Liver (tissue), 3 donors: ENCODE data around the gene MTM1.

ENCODE experiments used
- EGR1 ChIP-seq, 2 donors: IDR thresholded peaks; 2 replicates each; pipeline ENCODE4 v1.6.1; 2016 to 2018; ENCODE audit warnings: antibody characterized with exemption in 2 of 2, low read depth in 2 of 2
- GABPA ChIP-seq, 2 donors: IDR thresholded peaks in 1 of 2; conservative IDR thresholded peaks in 1 of 2; 2 replicates each; pipeline ENCODE4 v1.6.1; 2016; ENCODE audit warnings: antibody characterized with exemption in 2 of 2, mild to moderate bottlenecking in 1 of 2, moderate library complexity in 1 of 2
- JUND ChIP-seq, 2 donors: IDR thresholded peaks; 2 replicates each; pipeline ENCODE4 v1.6.1; 2016; ENCODE audit warnings: antibody characterized with exemption in 2 of 2
- MAX ChIP-seq: IDR thresholded peaks from 2 replicates; pipeline ENCODE4 v1.6.1; 2016; ENCODE audit warnings: antibody characterized with exemption
- RAD21 ChIP-seq, 2 donors: IDR thresholded peaks; 2 replicates each; pipeline ENCODE4 v1.6.1; 2016; ENCODE audit warnings: antibody characterized with exemption in 2 of 2, mild to moderate bottlenecking in 2 of 2
- REST ChIP-seq: IDR thresholded peaks from 2 replicates; pipeline ENCODE4 v1.6.1; 2016; ENCODE audit warnings: antibody characterized with exemption, mild to moderate bottlenecking
- SP1 ChIP-seq: IDR thresholded peaks from 2 replicates; pipeline ENCODE4 v1.6.1; 2018; ENCODE audit warnings: antibody characterized with exemption, mild to moderate bottlenecking
- YY1 ChIP-seq: IDR thresholded peaks from 2 replicates; pipeline ENCODE4 v1.6.1; 2016; ENCODE audit warnings: antibody characterized with exemption, mild to moderate bottlenecking
- TF ChIP-seq, protein P1 (sequence below): fragments of 150-350 bp; IDR thresholded peaks from 2 replicates; pipeline ENCODE4 v1.5.1; 2017; ENCODE audit warnings: improper control_type of control experiment, low read depth, low read length; ENCODE audit not compliant: missing input control
- TF ChIP-seq, protein P2 (sequence below): IDR thresholded peaks from 2 replicates; pipeline ENCODE4 v1.6.1; 2016; ENCODE audit warnings: antibody characterized with exemption
- donor health status: healthy.
- donor health status: healthy.

- TF ChIP-seq JUND (IDR thresholded peaks at IDR 0.05) (no peak), REST (no peak), RAD21 (IDR thresholded peaks at IDR 0.05) (no peak), EGR1 (IDR thresholded peaks at IDR 0.05; ENCODE audit: low read depth in 2 of 2) (no peak), YY1 (no peak), MAX (no peak), GABPA (IDR thresholded peaks at IDR 0.05 in 1 of 2, conservative IDR thresholded peaks at IDR 0.05 in 1 of 2) (no peak), SP1 (no peak)
- TF ChIP-seq, protein P1, sequence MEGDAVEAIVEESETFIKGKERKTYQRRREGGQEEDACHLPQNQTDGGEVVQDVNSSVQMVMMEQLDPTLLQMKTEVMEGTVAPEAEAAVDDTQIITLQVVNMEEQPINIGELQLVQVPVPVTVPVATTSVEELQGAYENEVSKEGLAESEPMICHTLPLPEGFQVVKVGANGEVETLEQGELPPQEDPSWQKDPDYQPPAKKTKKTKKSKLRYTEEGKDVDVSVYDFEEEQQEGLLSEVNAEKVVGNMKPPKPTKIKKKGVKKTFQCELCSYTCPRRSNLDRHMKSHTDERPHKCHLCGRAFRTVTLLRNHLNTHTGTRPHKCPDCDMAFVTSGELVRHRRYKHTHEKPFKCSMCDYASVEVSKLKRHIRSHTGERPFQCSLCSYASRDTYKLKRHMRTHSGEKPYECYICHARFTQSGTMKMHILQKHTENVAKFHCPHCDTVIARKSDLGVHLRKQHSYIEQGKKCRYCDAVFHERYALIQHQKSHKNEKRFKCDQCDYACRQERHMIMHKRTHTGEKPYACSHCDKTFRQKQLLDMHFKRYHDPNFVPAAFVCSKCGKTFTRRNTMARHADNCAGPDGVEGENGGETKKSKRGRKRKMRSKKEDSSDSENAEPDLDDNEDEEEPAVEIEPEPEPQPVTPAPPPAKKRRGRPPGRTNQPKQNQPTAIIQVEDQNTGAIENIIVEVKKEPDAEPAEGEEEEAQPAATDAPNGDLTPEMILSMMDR: no peak
- TF ChIP-seq, protein P2, sequence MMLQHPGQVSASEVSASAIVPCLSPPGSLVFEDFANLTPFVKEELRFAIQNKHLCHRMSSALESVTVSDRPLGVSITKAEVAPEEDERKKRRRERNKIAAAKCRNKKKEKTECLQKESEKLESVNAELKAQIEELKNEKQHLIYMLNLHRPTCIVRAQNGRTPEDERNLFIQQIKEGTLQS: no peak
Observed at GRCh38 chrX:150688911-150689451, 120.6 kb downstream of the MTM1 start.
